ENCODE data around the gene ERCC4. TPM values are rescaled to one million over a fixed set of nuclear protein-coding genes. Genes with fewer than 3 reads are reported as not detected.

ERCC4 gene
- total and polyA plus RNA-seq, 9 donors: 2.8 to 21.4 (median 14.0) TPM

DNA sequence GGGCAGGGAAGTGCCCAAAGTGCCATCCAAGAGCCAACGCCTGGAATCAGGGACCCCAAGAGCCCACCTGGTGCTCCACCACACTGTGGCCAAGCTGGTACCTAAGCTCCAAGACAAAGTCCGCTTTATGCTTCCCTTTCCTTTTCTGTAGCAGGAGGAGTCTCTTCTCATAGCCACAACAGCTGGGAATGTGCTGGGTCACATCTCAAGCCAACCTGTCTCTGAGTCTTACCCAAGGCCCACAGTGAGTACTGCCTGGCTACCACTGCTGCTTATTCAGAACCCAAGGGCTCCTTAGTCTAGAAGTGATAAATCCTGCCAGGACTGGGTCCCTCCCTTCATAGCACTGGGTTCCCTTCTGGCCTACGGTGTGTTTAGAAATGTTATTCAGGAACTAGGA, 49.8 kb downstream of the ERCC4 start:
- H3K27ac ChIP-seq: no peak overlapping the region

DNA sequence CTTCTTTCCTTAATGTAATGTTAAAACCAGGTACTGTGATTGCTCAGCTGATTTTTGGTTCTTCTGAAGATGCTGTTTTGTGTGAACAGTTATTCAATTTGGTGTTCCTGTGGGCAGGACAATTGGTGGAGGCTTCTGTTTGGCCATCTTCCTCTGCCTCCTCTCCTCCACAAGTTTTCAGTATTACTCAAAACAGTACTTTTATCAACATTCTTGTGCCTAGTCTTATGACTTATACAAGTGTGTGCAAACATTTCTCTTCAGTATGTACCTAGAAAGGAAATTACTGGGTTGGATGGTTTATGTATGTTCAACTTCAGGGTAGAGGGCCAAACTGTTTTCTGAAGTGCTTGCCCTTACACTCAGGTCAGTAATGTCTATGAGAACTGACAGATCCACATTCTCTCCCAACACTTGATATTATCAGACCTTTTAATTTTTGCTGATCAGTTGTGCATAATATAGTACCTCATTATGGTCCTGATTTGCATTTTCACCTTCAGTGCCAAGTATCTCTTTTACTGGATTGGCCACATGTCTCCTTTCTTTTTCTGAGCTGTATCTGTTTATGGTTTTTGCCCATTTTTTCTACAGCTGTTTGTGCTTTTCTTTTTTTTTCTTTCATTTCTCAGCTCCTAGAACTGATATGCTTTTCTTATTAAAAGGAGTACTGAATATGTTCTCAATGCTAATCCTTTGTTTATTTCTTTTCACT, 50.9 kb downstream of the ERCC4 start:
- DNase-seq: no peak
- H3K27me3 ChIP-seq: no peaks in the 10 kb centered on the region
- no peaks in the 10 kb centered on the region for H3K36me3 ChIP-seq
- TF ChIP-seq POLR2A (IDR thresholded peaks at IDR 0.05) (no peak), EP300 (IDR thresholded peaks at IDR 0.05) (no peak)
- TF ChIP-seq, protein P1, sequence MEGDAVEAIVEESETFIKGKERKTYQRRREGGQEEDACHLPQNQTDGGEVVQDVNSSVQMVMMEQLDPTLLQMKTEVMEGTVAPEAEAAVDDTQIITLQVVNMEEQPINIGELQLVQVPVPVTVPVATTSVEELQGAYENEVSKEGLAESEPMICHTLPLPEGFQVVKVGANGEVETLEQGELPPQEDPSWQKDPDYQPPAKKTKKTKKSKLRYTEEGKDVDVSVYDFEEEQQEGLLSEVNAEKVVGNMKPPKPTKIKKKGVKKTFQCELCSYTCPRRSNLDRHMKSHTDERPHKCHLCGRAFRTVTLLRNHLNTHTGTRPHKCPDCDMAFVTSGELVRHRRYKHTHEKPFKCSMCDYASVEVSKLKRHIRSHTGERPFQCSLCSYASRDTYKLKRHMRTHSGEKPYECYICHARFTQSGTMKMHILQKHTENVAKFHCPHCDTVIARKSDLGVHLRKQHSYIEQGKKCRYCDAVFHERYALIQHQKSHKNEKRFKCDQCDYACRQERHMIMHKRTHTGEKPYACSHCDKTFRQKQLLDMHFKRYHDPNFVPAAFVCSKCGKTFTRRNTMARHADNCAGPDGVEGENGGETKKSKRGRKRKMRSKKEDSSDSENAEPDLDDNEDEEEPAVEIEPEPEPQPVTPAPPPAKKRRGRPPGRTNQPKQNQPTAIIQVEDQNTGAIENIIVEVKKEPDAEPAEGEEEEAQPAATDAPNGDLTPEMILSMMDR (IDR thresholded peaks at IDR 0.05): no peak
- H3K4me1 ChIP-seq (ENCODE audit: insufficient read depth): no peaks in the 10 kb centered on the region
- no peak overlapping the region for H3K27ac ChIP-seq
- H3K9me3 ChIP-seq: no peaks in the 10 kb centered on the region
- intact Hi-C loops (cut with DNase I): no loop called here
- H3K4me3 ChIP-seq: no peak overlapping the region

More for the DNA sequence above, 49.8 kb downstream of the ERCC4 start:
- TF ChIP-seq, protein P1 (IDR thresholded peaks at IDR 0.05): no peak
- Histone ChIP-seq H3K9me3 (no peaks in the 10 kb centered on the region), H3K27me3 (no peaks in the 10 kb centered on the region), H3K4me3 (no peak overlapping the region), H3K36me3 (no peaks in the 10 kb centered on the region), H3K4me1 (ENCODE audit: insufficient read depth) (no peaks in the 10 kb centered on the region)
- DNase-seq: no peak
- WGBS, 3 donors: 89 to 92% (median 91%) methylated on average over 3 of the region's 3 CpGs
- intact Hi-C loops (cut with DNase I): no loop called here

DNA sequence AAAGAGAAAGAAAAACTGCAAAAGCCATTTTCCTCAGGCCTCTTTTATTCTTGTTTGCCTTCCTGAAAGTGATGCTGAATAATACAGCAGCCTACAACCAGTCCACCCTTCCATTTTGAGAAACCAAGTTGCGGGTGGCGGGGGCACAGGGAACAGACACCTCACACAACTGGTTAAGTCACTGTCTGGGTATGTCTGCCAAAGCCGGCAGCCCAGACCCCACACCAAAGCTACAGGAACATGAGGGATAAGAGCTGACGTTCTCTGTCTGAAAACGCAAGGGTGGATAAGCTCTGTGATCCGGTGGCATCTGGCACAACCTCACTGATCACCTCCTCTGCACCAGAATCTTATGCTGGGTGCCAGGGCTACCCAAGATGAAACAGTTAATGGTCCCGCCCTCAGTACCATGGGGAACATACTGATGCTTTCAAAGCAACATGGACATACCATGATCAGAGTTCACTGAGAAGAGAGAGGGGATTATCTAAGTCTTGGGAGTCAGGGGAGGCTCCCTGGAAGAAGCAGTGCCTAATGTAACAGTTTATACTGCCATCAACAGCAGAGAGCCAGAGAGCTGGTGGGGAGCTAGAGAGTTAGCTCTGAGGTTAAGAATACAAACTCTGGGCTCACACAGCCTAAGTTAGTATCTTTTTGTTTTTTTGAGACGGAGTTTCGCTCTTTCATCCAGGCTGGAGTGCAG, 53.5 kb downstream of the ERCC4 start:
- intact Hi-C loops (cut with DNase I): loop anchor here in 1 of 4 donors (2.0 kb wide), 1 partner anchor 65 kb away; no protein-coding TSS in a partner anchor
- no peaks in the 10 kb centered on the region for H3K9me3 ChIP-seq
- TF ChIP-seq POLR2A (IDR thresholded peaks at IDR 0.05): no peak
- TF ChIP-seq EP300 (IDR thresholded peaks at IDR 0.05): no peak
- TF ChIP-seq, protein P1 (IDR thresholded peaks at IDR 0.05): no peak
- no peaks in the 10 kb centered on the region for H3K27me3 ChIP-seq
- no peak overlapping the region for H3K4me3 ChIP-seq
- DNase-seq: no peak
- H3K27ac ChIP-seq: no peak overlapping the region
- no peaks in the 10 kb centered on the region for H3K4me1 ChIP-seq (ENCODE audit: insufficient read depth)
- 91 to 95% (median 93%) methylated on average over 9 of the region's 9 CpGs for WGBS, 3 donors
- H3K36me3 ChIP-seq: no peaks in the 10 kb centered on the region

DNA sequence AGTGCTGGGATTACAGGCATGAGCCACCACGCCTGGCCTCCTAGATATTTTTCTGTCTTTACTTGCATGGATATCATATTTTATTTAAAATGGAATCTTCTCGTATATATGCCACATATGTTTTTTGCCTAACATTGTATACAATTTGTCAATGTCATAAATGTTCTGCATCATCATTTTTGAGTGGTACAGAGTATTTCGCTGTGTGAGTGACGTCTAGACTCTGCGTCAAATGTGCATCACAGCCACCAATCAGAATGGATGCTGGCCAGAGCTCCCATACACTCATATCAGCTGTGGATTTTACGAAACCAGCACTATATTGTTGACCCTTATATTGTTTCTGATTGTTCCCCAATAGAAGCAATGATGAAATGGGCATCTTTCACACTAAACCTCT, 57.2 kb downstream of the ERCC4 start:
- intact Hi-C loops (cut with DNase I): no loop called here
- H3K27me3 ChIP-seq: no peaks in the 10 kb centered on the region
- WGBS, 3 donors: 92 to 96% (median 92%) methylated on average over 6 of the region's 6 CpGs
- H3K36me3 ChIP-seq: no peaks in the 10 kb centered on the region
- DNase-seq: no peak
- TF ChIP-seq, protein P1 (IDR thresholded peaks at IDR 0.05): no peak
- no peak for TF ChIP-seq POLR2A (IDR thresholded peaks at IDR 0.05)
- TF ChIP-seq EP300 (IDR thresholded peaks at IDR 0.05): no peak
- H3K4me1 ChIP-seq (ENCODE audit: insufficient read depth): no peaks in the 10 kb centered on the region
- H3K27ac ChIP-seq: no peak overlapping the region
- H3K4me3 ChIP-seq: no peak overlapping the region
- H3K9me3 ChIP-seq: no peaks in the 10 kb centered on the region

All from ovary (tissue), 9 donors.